Retinal pigment epithelial cell (primary cell): ENCODE data around the gene ELAPOR2.
"Not testable (repeated sequence)": the region's sequence is repeated elsewhere in the genome, so short reads cannot be mapped to it uniquely, and the experiment has no call there.

Experiments
- DNase-seq: peaks from one replicate; pipeline ENCODE4 v3.0.0-alpha.2; 2010; ENCODE audit warnings: low read depth
- H3K4me3 ChIP-seq: 2 replicates; pipeline ENCODE4 v1.5.1; 2011; ENCODE audit warnings: mild to moderate bottlenecking, low read length, control low read depth, moderate library complexity
- TF ChIP-seq, protein P1 (sequence below): conservative IDR thresholded peaks from 2 replicates; pipeline ENCODE4 v1.5.1; 2011; ENCODE audit warnings: low read depth, low read length, control low read depth, inconsistent platforms

The ELAPOR2 gene

DNA sequence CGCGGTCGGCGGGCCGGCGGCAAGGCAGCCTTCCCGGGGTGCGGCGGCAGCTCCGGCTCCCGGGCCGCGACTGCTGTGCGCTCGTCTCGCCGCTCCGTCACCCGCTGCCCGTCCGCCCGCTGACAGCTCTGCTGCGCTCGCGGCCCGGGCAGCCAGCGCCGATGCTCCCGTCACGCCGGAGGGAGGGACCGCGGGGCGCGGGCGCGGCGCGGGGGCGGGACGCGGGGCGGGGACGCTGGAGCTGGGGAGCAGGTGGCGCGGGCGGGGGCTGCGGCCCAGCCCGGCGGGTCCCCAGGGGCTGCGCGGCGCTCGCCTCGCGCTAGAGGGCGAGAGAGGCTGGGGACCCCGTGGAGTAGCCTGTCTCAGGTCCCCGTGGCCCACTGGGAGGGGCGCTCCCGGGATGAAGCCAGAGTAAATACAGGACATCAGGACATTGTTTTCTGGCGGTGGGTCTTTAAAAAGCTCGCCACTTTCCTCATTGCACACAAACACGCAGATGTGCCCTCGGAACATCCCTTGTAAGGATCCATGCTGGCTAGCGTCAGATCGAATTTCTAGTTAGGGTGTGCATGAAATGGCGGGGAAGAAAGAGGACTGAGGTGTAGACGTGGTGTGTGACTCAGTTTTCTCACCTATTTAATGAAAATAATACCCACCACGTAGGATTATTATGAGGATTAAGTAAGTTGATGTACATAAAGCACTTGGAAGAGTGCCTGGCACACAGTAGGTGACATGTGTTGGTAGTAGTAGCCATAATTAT, at the start of gene ELAPOR2:
Gene ELAPOR2 (minus strand): TSS at position 130 of the 763 bp plus-strand sequence. CDS start 141 bp downstream, outside the sequence.
- DNase-seq, result no peak
- H3K4me3 ChIP-seq, result peak within 1 kb of the TSS; percentile 57
- TF ChIP-seq, protein P1, sequence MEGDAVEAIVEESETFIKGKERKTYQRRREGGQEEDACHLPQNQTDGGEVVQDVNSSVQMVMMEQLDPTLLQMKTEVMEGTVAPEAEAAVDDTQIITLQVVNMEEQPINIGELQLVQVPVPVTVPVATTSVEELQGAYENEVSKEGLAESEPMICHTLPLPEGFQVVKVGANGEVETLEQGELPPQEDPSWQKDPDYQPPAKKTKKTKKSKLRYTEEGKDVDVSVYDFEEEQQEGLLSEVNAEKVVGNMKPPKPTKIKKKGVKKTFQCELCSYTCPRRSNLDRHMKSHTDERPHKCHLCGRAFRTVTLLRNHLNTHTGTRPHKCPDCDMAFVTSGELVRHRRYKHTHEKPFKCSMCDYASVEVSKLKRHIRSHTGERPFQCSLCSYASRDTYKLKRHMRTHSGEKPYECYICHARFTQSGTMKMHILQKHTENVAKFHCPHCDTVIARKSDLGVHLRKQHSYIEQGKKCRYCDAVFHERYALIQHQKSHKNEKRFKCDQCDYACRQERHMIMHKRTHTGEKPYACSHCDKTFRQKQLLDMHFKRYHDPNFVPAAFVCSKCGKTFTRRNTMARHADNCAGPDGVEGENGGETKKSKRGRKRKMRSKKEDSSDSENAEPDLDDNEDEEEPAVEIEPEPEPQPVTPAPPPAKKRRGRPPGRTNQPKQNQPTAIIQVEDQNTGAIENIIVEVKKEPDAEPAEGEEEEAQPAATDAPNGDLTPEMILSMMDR, result peak; percentile 45

- TF ChIP-seq, protein P1, result no peak
- DNase-seq, result no peak
- H3K4me3 ChIP-seq, result no peak overlapping the region
These were observed 48.7 kb upstream of the ELAPOR2 start for GRCh38 chr7:87107949-87108776.

GRCh38 chr7:87106974-87107612, 47.6 kb upstream of the ELAPOR2 start:
- H3K4me3 ChIP-seq, result no peak overlapping the region
- TF ChIP-seq, protein P1, result no peak
- DNase-seq, result no peak

GRCh38 chr7:87105401-87105800, 45.9 kb upstream of the ELAPOR2 start:
- no peak for DNase-seq
- TF ChIP-seq, protein P1, result no peak
- H3K4me3 ChIP-seq, result no peak overlapping the region

DNA sequence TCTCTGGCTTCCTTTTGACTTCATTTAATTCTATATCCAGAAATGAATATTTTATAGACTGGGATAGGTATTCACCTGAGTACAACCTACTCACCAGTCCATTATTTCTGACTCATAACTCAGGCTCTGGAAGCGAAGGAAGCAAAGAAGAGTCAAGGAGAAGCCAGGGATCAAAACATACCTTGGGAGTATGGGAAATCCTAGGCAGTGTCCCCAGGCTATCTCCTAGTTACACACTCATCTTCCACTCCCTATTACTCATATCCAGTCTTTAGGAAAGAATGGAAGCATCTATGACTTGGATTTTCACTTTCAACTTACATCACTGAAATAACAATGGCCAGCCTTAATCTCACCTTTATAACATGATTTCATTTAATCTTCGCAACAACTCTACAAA, 40.9 kb upstream of the ELAPOR2 start:
- no peak for DNase-seq
- no peak overlapping the region for H3K4me3 ChIP-seq
- TF ChIP-seq, protein P1, result no peak

GRCh38 chr7:87097375-87097774, 37.9 kb upstream of the ELAPOR2 start:
- not testable (repeated sequence) for H3K4me3 ChIP-seq, DNase-seq

GRCh38 chr7:87094322-87094721, 34.9 kb upstream of the ELAPOR2 start:
- no peak overlapping the region for H3K4me3 ChIP-seq
- TF ChIP-seq, protein P1, result no peak
- no peak for DNase-seq
